HEK293 (cell line): ENCODE data around the gene PGAP6.

ENCODE experiments used
- BCL11A ChIP-seq: fragments of 450-650 bp; formaldehyde crosslinking; IDR thresholded peaks from 2 replicates; pipeline ENCODE4 v1.5.1; 2016; ENCODE audit warnings: low read depth, missing biosample characterization, missing genetic modification characterization
- BCL11B ChIP-seq: fragments of 450-650 bp; formaldehyde crosslinking; IDR thresholded peaks from 2 replicates; pipeline ENCODE4 v1.5.1; 2016; ENCODE audit warnings: low read depth, missing biosample characterization, missing genetic modification characterization
- BCL6B ChIP-seq: fragments of 450-650 bp; formaldehyde crosslinking; IDR thresholded peaks from 2 replicates; pipeline ENCODE4 v1.5.1; 2017; ENCODE audit warnings: missing biosample characterization, missing genetic modification characterization
- OSR2 ChIP-seq: fragments of 450-650 bp; formaldehyde crosslinking; IDR thresholded peaks from 2 replicates; pipeline ENCODE4 v1.5.1; 2016; ENCODE audit warnings: missing biosample characterization, missing genetic modification characterization
- PRDM10 ChIP-seq: fragments of 450-650 bp; formaldehyde crosslinking; IDR thresholded peaks from 2 replicates; pipeline ENCODE4 v1.5.1; 2016; ENCODE audit warnings: missing biosample characterization, missing genetic modification characterization
- SETDB1 ChIP-seq: IDR thresholded peaks from one replicate; pipeline ENCODE4 v1.6.1; 2017; ENCODE audit warnings: mild to moderate bottlenecking, low read length, moderate library complexity, mixed read lengths; ENCODE audit not compliant: insufficient read length
- ZBTB20 ChIP-seq: fragments of 450-650 bp; formaldehyde crosslinking; IDR thresholded peaks from 2 replicates; pipeline ENCODE4 v1.5.1; 2016; ENCODE audit warnings: missing biosample characterization, missing genetic modification characterization
- ZBTB49 ChIP-seq: fragments of 450-650 bp; formaldehyde crosslinking; IDR thresholded peaks from 2 replicates; pipeline ENCODE4 v1.5.1; 2016; ENCODE audit warnings: missing biosample characterization, missing genetic modification characterization, low read depth
- ZBTB8A ChIP-seq: fragments of 450-650 bp; formaldehyde crosslinking; IDR thresholded peaks from 2 replicates; pipeline ENCODE4 v1.5.1; 2016; ENCODE audit warnings: missing biosample characterization, missing genetic modification characterization
- ZFHX2 ChIP-seq: fragments of 450-650 bp; formaldehyde crosslinking; conservative IDR thresholded peaks from 2 replicates; pipeline ENCODE4 v1.5.1; 2016; ENCODE audit warnings: missing biosample characterization, missing genetic modification characterization
- ZNF132 ChIP-seq: fragments of 450-650 bp; formaldehyde crosslinking; IDR thresholded peaks from 2 replicates; pipeline ENCODE4 v1.5.1; 2017; ENCODE audit warnings: missing biosample characterization, missing genetic modification characterization, borderline replicate concordance
- ZNF16 ChIP-seq: fragments of 450-650 bp; formaldehyde crosslinking; IDR thresholded peaks from 2 replicates; pipeline ENCODE4 v1.5.1; 2016; ENCODE audit warnings: low read depth, missing biosample characterization, missing genetic modification characterization
- ZNF211 ChIP-seq: fragments of 450-650 bp; formaldehyde crosslinking; IDR thresholded peaks from 2 replicates; pipeline ENCODE4 v1.5.1; 2016; ENCODE audit warnings: low read depth, missing biosample characterization, missing genetic modification characterization
- ZNF223 ChIP-seq: fragments of 450-650 bp; formaldehyde crosslinking; IDR thresholded peaks from 2 replicates; pipeline ENCODE4 v1.5.1; 2016; ENCODE audit warnings: missing biosample characterization, missing genetic modification characterization
- ZNF24 ChIP-seq: fragments of 450-650 bp; formaldehyde crosslinking; IDR thresholded peaks from 2 replicates; pipeline ENCODE4 v1.5.1; 2016; ENCODE audit warnings: missing biosample characterization, missing genetic modification characterization
- ZNF311 ChIP-seq: fragments of 450-650 bp; formaldehyde crosslinking; IDR thresholded peaks from 2 replicates; pipeline ENCODE4 v1.5.1; 2017; ENCODE audit warnings: missing biosample characterization, missing genetic modification characterization, borderline replicate concordance
- ZNF433 ChIP-seq: fragments of 450-650 bp; formaldehyde crosslinking; IDR thresholded peaks from 2 replicates; pipeline ENCODE4 v1.5.1; 2016; ENCODE audit warnings: missing biosample characterization, missing genetic modification characterization, low read depth
- ZNF449 ChIP-seq: fragments of 450-650 bp; formaldehyde crosslinking; IDR thresholded peaks from 2 replicates; pipeline ENCODE4 v1.5.1; 2017; ENCODE audit warnings: missing biosample characterization, mild to moderate bottlenecking, missing genetic modification characterization, moderate library complexity
- ZNF514 ChIP-seq: fragments of 450-650 bp; formaldehyde crosslinking; IDR thresholded peaks from 2 replicates; pipeline ENCODE4 v1.5.1; 2016; ENCODE audit warnings: missing biosample characterization, missing genetic modification characterization
- ZNF521 ChIP-seq: fragments of 450-650 bp; formaldehyde crosslinking; IDR thresholded peaks from 2 replicates; pipeline ENCODE4 v1.5.1; 2017; ENCODE audit warnings: missing biosample characterization, mild to moderate bottlenecking, missing genetic modification characterization
- ZNF529 ChIP-seq: fragments of 450-650 bp; formaldehyde crosslinking; IDR thresholded peaks from 2 replicates; pipeline ENCODE4 v1.5.1; 2017; ENCODE audit warnings: missing genetic modification characterization, missing biosample characterization; ENCODE audit not compliant: insufficient replicate concordance
- ZNF544 ChIP-seq: fragments of 450-650 bp; formaldehyde crosslinking; IDR thresholded peaks from 2 replicates; pipeline ENCODE4 v1.5.0; 2017; ENCODE audit warnings: missing biosample characterization, missing genetic modification characterization
- ZNF561 ChIP-seq: fragments of 450-650 bp; IDR thresholded peaks from 2 replicates; pipeline ENCODE4 v1.5.1; 2018; ENCODE audit warnings: missing biosample characterization, missing genetic modification characterization, borderline replicate concordance
- ZNF624 ChIP-seq: fragments of 450-650 bp; formaldehyde crosslinking; IDR thresholded peaks from 2 replicates; pipeline ENCODE4 v1.5.1; 2017; ENCODE audit warnings: missing biosample characterization, missing genetic modification characterization
- ZNF777 ChIP-seq: fragments of 450-650 bp; formaldehyde crosslinking; IDR thresholded peaks from 2 replicates; pipeline ENCODE4 v1.5.1; 2017; ENCODE audit warnings: missing biosample characterization, missing genetic modification characterization, borderline replicate concordance
- ZNF837 ChIP-seq: fragments of 450-650 bp; formaldehyde crosslinking; IDR thresholded peaks from 2 replicates; pipeline ENCODE4 v1.5.1; 2016; ENCODE audit warnings: missing biosample characterization, missing genetic modification characterization
- TF ChIP-seq, protein P1 (sequence below): fragments of 450-650 bp; formaldehyde crosslinking; IDR thresholded peaks from 2 replicates; pipeline ENCODE4 v1.5.1; 2016; ENCODE audit warnings: missing biosample characterization, missing genetic modification characterization
- TF ChIP-seq, protein P2 (sequence below): fragments of 450-650 bp; formaldehyde crosslinking; IDR thresholded peaks from 2 replicates; pipeline ENCODE4 v1.5.1; 2016; ENCODE audit warnings: missing biosample characterization, missing genetic modification characterization

The PGAP6 gene

DNA sequence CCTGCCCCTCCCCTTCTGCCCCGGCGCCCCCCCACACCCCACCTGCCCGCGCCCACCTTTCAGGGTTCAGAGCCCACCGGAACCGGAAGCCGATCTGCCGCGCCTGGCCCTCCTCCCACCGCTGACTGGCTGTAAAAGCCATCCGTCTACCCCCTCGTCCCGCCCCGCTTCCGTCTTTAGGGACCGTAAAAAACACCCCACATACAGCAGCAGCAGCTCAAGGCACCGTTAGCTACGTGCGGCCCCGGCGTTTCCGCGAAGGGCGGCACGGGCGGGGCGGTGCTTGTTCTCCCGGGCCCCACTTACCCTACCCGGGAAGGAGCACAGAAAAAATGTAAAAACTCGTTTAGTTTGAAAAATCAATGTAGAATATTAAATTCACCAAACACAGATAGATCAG, 11.3 kb downstream of the PGAP6 start, which contains the start of gene MRPL28 (continued):
- no peak for TF ChIP-seq ZNF223 (tag by site-specific recombination)
- no peak for TF ChIP-seq ZNF449 (tag by site-specific recombination)
- TF ChIP-seq ZNF624 (tag by site-specific recombination), result no peak
- TF ChIP-seq BCL11A (tag by site-specific recombination), result no peak
- TF ChIP-seq ZNF514 (tag by site-specific recombination), result no peak
- TF ChIP-seq ZNF311 (tag by site-specific recombination), result no peak
- TF ChIP-seq, protein P1, sequence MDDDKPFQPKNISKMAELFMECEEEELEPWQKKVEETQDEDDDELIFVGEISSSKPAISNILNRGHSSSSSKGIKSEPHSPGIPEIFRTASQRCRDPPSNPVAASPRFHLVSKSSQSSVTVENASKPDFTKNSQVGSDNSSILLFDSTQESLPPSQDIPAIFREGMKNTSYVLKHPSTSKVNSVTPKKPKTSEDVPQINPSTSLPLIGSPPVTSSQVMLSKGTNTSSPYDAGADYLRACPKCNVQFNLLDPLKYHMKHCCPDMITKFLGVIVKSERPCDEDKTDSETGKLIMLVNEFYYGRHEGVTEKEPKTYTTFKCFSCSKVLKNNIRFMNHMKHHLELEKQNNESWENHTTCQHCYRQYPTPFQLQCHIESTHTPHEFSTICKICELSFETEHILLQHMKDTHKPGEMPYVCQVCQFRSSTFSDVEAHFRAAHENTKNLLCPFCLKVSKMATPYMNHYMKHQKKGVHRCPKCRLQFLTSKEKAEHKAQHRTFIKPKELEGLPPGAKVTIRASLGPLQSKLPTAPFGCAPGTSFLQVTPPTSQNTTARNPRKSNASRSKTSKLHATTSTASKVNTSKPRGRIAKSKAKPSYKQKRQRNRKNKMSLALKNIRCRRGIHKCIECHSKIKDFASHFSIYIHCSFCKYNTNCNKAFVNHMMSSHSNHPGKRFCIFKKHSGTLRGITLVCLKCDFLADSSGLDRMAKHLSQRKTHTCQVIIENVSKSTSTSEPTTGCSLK (tag by site-specific recombination), result no peak
- TF ChIP-seq BCL11B (tag by site-specific recombination), result no peak
- TF ChIP-seq OSR2 (tag by site-specific recombination), result no peak
- TF ChIP-seq ZFHX2 (tag by site-specific recombination), result no peak
- no peak for TF ChIP-seq ZNF529 (tag by site-specific recombination)
- TF ChIP-seq ZNF544 (tag by site-specific recombination), result no peak
- TF ChIP-seq ZNF433 (tag by site-specific recombination), result no peak
- TF ChIP-seq ZNF211, result no peak
- TF ChIP-seq ZNF837 (tag by site-specific recombination), result no peak
- peak; percentile 60 for TF ChIP-seq ZBTB8A (tag by site-specific recombination)
- no peak for TF ChIP-seq SETDB1
- no peak for TF ChIP-seq ZNF521 (tag by site-specific recombination)
- no peak for TF ChIP-seq ZBTB49
- TF ChIP-seq ZBTB20 (tag by site-specific recombination), result peak; percentile 98
- TF ChIP-seq ZNF561, result no peak
- no peak for TF ChIP-seq ZNF777
- TF ChIP-seq BCL6B (tag by site-specific recombination), result no peak
- no peak for TF ChIP-seq ZNF132 (tag by site-specific recombination)
- TF ChIP-seq, protein P2, sequence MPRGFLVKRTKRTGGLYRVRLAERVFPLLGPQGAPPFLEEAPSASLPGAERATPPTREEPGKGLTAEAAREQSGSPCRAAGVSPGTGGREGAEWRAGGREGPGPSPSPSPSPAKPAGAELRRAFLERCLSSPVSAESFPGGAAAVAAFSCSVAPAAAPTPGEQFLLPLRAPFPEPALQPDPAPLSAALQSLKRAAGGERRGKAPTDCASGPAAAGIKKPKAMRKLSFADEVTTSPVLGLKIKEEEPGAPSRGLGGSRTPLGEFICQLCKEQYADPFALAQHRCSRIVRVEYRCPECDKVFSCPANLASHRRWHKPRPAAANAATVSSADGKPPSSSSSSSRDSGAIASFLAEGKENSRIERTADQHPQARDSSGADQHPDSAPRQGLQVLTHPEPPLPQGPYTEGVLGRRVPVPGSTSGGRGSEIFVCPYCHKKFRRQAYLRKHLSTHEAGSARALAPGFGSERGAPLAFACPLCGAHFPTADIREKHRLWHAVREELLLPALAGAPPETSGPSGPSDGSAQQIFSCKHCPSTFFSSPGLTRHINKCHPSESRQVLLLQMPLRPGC (tag by site-specific recombination), result no peak
- no peak for TF ChIP-seq ZNF24 (tag by site-specific recombination)
- TF ChIP-seq PRDM10 (tag by site-specific recombination), result peak; percentile 48
- TF ChIP-seq ZNF16 (tag by site-specific recombination), result no peak
